Loucy (cell line): ENCODE data around the gene CD177.

Experiments used
- H2AFZ ChIP-seq: fragments of 200-600 bp; sonication (generic); 2 replicates; pipeline ENCODE4 v1.6.0; 2016; ENCODE audit warnings: antibody characterized with exemption, mild to moderate bottlenecking, low read length, moderate library complexity
- H3F3A ChIP-seq: fragments of 200-600 bp; 2 replicates; pipeline ENCODE4 v1.6.0; 2016; ENCODE audit warnings: antibody characterized with exemption, low read depth, mild to moderate bottlenecking
- H3K27me3 ChIP-seq: fragments of 200-600 bp; sonication (generic); 2 replicates; pipeline ENCODE4 v1.6.1; 2014; ENCODE audit warnings: low read length, mild to moderate bottlenecking; ENCODE audit not compliant: insufficient read depth, poor library complexity, severe bottlenecking
- H3K36me3 ChIP-seq: fragments of 200-600 bp; sonication (generic); 2 replicates; pipeline ENCODE4 v1.6.1; 2016; ENCODE audit warnings: low read length; ENCODE audit not compliant: insufficient read depth
- H3K4me1 ChIP-seq: fragments of 200-600 bp; sonication (generic); 2 replicates; pipeline ENCODE4 v1.5.1; 2014; ENCODE audit warnings: low read length, mild to moderate bottlenecking; ENCODE audit not compliant: insufficient read depth, poor library complexity, severe bottlenecking
- H3K4me2 ChIP-seq: fragments of 200-600 bp; sonication (generic); 2 replicates; pipeline ENCODE4 v1.6.0; 2014; ENCODE audit warnings: antibody characterized with exemption, low read length, low read depth, mild to moderate bottlenecking; ENCODE audit not compliant: poor library complexity, severe bottlenecking
- H3K4me3 ChIP-seq: fragments of 200-600 bp; sonication (generic); 2 replicates; pipeline ENCODE4 v1.5.1; 2014; ENCODE audit warnings: low read length, mild to moderate bottlenecking, mixed read lengths; ENCODE audit not compliant: poor library complexity, severe bottlenecking
- H3K79me2 ChIP-seq: fragments of 200-600 bp; sonication (generic); 2 replicates; pipeline ENCODE4 v1.6.1; 2014; ENCODE audit warnings: low read length; ENCODE audit not compliant: insufficient read depth
- H3K9ac ChIP-seq: fragments of 200-600 bp; sonication (generic); 2 replicates; pipeline ENCODE4 v1.6.0; 2014; ENCODE audit warnings: mild to moderate bottlenecking, low read depth, low read length, moderate library complexity; ENCODE audit not compliant: poor library complexity, severe bottlenecking
- H3K9me2 ChIP-seq: fragments of 200-600 bp; sonication (generic); replicated peaks from 2 replicates; pipeline ENCODE4 v1.6.1; 2016; ENCODE audit warnings: low read depth, low read length, mixed read lengths
- H3K9me3 ChIP-seq: fragments of 200-600 bp; sonication (generic); 2 replicates; pipeline ENCODE4 v1.6.1; 2014; ENCODE audit warnings: mild to moderate bottlenecking, antibody characterized with exemption, low read length, low read depth; ENCODE audit not compliant: insufficient read depth
- H4K20me1 ChIP-seq: fragments of 200-600 bp; sonication (generic); 2 replicates; pipeline ENCODE4 v1.6.0; 2014; ENCODE audit warnings: antibody characterized with exemption, low read length, mild to moderate bottlenecking; ENCODE audit not compliant: insufficient read depth, poor library complexity, severe bottlenecking
- CTCF ChIP-seq: fragments of 200-600 bp; sonication (generic); conservative IDR thresholded peaks from 2 replicates; pipeline ENCODE4 v1.5.1; 2014; ENCODE audit warnings: mild to moderate bottlenecking, antibody characterized with exemption, low read length
- EZH2phosphoT487 ChIP-seq: fragments of 200-600 bp; IDR thresholded peaks from 2 replicates; pipeline ENCODE4 v1.6.1; 2018; ENCODE audit warnings: antibody characterized with exemption, mild to moderate bottlenecking, moderate library complexity, borderline replicate concordance

Gene CD177

GRCh38 chr19:43408043-43408442, 54.6 kb downstream of the CD177 start:
- Histone ChIP-seq H3K4me2 (no peak overlapping the region), H3K9ac (no peak overlapping the region), H3F3A (no peaks in the 10 kb centered on the region), H3K36me3 (no peaks in the 10 kb centered on the region), H2AFZ (no peak overlapping the region), H3K4me3 (no peak overlapping the region), H3K79me2 (no peaks in the 10 kb centered on the region), H3K9me3 (no peaks in the 10 kb centered on the region), H3K9me2 (no peaks in the 10 kb centered on the region), H4K20me1 (no peaks in the 10 kb centered on the region), H3K4me1 (no peaks in the 10 kb centered on the region), H3K27me3 (no peaks in the 10 kb centered on the region)
- TF ChIP-seq CTCF: no peak
- TF ChIP-seq EZH2phosphoT487: no peak

DNA sequence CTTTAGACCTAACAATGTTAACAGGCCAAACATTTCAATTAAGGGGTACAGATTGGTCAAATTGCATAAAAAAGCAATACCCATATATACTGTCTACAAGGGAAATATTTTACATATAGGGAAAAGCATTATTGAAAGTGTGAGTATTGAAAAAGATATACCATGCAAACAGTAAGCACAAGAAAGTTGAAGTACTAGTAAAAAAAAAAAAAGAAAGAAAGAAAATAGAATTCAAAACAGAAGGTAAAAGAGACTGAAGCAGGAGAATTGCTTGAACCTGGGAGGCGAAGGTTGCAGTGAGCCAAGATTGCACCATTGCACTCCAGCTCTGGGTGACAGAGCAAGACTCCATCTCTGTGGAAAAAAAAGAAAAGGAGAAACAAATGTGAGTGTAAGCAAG, 55.9 kb downstream of the CD177 start:
- no peaks in the 10 kb centered on the region for H3K36me3 ChIP-seq
- H3K4me2 ChIP-seq: no peak overlapping the region
- no peaks in the 10 kb centered on the region for H3K27me3 ChIP-seq
- H3F3A ChIP-seq: no peaks in the 10 kb centered on the region
- TF ChIP-seq EZH2phosphoT487 (no peak), CTCF (no peak)
- H3K79me2 ChIP-seq: no peaks in the 10 kb centered on the region
- H3K9ac ChIP-seq: no peak overlapping the region
- no peaks in the 10 kb centered on the region for H4K20me1 ChIP-seq
- no peaks in the 10 kb centered on the region; the same call in 1 of the 2 replicates for H3K9me3 ChIP-seq
- no peak overlapping the region for H3K4me3 ChIP-seq
- no peak overlapping the region for H2AFZ ChIP-seq
- H3K9me2 ChIP-seq: no peaks in the 10 kb centered on the region
- H3K4me1 ChIP-seq: no peaks in the 10 kb centered on the region

DNA sequence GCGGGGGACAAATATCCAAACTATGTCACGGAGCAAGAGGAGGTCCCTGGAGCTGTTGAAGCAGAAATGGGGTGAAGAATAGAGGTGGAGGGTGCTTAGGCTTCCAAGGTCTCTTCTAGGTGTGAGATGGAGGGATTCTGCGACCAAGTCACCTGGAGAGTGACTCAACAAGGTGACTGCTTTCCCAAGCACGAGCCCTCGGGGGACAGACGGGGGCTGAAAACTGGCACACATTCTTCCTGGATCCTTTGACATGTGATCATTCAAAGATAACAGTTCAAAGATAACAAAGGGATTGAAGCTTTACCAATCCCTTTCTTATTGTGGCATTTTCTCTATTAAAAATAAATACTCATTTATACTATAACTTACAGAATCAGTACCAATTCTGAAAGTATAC, 59.0 kb downstream of the CD177 start:
- Histone ChIP-seq H3K9me2 (no peaks in the 10 kb centered on the region), H3K4me1 (no peaks in the 10 kb centered on the region), H3K27me3 (no peaks in the 10 kb centered on the region), H2AFZ (no peak overlapping the region), H3K79me2 (no peaks in the 10 kb centered on the region), H3K9ac (no peak overlapping the region), H3K4me3 (no peak overlapping the region), H3K9me3 (no peaks in the 10 kb centered on the region; the same call in 1 of the 2 replicates), H3K36me3 (no peaks in the 10 kb centered on the region), H3F3A (no peaks in the 10 kb centered on the region), H4K20me1 (no peaks in the 10 kb centered on the region), H3K4me2 (no peak overlapping the region)
- TF ChIP-seq CTCF: no peak
- no peak for TF ChIP-seq EZH2phosphoT487
